Glomerular visceral epithelial cell (primary cell): ENCODE data around the gene CNTNAP2.
"Not testable (repeated sequence)": the region's sequence is repeated elsewhere in the genome, so short reads cannot be mapped to it uniquely, and the experiment has no call there.

Experiments used
- DNase-seq: peaks from one replicate; pipeline ENCODE4 v3.0.0-alpha.2; 2016; ENCODE audit errors: extremely low spot score

The CNTNAP2 gene

DNA sequence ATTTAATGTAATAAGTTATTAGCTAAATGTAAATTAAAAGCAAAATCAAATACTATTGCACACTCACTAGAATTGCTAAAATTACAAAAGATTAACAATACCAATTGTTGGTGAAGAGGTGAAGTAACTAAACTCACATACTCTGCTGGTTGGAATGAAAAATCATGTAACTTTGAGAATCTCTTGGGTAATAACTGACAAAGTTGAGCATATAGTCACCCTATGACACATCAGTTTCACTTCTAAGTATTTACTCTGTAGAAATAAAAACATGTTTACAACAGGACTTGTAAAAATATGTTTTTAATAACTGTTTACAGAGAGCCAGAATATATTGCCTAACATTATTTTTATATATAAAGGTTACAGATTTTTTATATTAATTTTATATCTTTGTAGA, 33.6 kb downstream of the CNTNAP2 start:
- DNase-seq = no peak

DNA sequence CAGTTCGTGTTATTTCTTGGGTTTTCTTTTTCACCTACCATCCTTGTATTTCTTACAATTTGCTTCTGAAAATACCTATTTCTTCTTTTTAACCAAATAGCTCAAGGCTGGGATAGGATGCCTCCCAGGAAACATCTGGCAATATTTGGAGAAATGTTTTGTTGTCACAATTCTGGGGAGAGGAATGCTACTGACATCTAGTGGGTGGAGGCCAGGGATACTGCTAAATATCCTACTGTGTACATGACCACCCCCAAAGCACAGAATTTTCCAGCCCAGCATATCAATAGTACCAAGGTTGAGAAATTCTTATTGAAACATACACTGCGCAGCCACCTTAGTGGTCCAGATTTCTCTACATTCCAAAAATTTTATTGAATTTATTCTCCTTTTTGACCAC, 55.5 kb downstream of the CNTNAP2 start:
- no peak for DNase-seq

DNA sequence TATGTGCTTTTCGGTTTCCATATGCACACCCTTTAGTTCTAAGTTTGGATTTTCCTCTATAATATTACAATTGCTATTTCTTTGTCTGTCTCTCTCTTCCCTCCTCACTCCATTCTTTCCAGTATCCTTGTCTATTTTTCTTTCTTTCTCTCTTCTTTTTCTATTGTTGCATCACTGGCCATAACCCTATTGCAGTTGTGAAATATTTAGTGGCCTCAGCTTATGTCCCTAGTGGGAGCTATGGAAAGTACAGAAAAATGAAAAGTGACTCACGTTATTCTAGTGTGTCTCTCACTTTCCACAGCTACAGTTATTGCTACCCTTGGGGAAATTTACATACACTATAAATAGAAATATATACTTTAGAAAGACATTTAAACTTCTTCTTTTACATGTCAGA, 59.1 kb downstream of the CNTNAP2 start:
- DNase-seq = no peak

DNA sequence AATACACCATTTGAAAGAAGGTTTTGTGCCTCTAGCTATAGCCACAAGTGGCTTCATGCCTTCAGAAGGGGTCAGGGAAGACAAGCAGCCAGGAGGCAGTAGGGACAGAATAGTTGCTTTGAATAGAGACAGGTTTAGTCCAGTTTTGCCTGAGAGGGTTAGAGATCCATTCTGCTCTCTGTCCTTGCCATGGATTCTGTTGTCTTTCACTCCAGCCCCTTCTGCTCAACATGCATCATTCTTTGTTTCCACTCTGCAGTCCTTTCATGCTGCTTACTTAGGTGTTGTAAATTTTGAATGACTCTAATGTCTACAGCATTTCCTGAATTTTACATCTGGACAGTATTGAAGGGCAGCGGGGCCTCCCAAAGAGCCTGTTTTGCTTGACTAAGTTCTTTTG, 60.3 kb downstream of the CNTNAP2 start:
- DNase-seq = no peak

DNA sequence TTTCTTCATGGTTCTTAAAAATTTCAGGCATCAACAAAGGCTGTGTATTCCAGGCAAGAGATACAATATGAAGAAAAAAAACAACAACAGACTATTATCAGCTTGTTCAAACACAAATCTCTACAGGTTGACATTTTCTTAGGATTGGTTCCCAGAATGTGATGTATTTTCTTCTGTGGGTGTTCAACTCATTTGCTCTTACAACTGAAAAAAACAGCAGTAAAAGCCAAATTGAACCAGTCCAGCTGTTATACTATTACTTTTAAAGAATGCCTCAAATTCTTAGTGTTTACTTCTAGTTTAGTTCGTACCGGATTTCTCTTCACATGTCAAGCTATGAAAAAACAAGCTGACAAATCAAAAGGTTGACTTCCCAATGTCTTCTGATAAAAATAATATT, 60.7 kb downstream of the CNTNAP2 start:
- no peak for DNase-seq

DNA sequence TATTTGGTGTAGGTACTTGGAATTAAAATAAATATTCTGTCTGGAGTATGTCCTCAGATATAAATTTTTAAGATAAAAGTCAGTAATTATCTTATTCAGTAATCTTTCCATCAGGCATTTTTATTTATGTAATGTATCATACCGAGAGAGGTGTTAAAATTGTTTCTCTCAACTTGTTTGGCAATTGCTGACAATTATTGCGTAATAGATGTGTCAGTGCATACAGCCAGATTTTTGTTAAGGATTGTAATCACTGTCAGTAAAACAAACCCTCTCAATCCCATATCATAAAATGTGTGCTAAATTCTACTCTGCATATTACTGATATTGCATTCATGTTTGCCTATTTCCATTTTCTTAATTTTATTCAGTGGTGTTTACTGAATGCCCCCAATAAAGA, 69.2 kb downstream of the CNTNAP2 start:
- DNase-seq = no peak

DNA sequence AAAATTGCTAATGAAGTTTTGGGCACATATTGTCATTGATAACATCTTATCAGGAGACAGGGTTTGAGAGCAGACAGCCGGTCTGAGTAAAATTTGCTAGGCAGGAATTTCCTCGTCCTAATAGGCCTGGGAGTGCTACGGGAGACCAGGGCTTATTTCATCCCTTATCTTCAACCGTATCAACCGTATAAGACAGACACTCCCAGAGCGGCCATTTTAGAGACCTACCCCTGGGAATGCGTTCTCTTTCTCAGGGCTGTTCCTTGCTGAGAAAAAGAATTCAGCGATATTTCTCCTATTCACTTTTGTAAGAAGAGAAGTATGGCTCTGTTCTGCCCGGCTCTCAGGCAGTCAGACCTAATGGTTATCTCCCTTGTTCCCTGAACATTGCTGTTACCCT, 74.8 kb downstream of the CNTNAP2 start:
- not testable (repeated sequence) for DNase-seq

DNA sequence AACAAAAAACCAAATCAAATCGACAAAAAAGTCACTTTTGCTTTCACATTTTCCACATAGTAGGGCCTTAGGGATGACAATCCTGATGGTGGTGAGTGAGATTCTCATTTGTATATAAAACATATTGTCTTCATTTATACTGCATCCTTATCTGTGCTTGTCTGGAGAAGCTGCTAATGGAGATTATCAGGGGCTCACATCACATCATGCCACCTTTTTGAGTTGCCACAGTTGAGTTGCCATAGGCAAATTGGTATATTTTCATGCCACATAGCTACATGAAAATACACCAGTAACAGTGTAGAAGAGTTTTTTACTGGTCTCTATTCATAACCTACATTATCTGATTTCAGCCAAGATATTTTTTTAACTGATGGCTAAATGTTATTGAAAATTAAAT, 85.3 kb downstream of the CNTNAP2 start:
- no peak for DNase-seq

DNA sequence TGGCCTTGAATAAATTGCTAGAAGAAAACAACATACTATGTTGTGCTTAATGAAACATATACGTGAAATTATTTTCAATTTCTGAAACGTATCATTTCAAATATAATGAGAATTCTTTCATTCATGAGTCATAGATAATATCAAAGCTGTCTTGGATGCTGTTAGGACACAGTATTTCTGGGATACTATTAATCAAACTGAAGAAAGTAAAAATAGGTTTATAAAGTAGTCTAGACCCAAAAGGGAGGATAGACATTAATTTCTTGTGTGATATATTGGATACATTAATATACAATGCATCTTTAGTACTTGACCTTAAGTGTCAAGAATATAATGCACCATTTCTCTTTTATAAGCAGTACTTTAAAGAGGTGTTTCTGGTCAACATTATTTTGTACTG, 89.7 kb downstream of the CNTNAP2 start:
- DNase-seq = no peak

DNA sequence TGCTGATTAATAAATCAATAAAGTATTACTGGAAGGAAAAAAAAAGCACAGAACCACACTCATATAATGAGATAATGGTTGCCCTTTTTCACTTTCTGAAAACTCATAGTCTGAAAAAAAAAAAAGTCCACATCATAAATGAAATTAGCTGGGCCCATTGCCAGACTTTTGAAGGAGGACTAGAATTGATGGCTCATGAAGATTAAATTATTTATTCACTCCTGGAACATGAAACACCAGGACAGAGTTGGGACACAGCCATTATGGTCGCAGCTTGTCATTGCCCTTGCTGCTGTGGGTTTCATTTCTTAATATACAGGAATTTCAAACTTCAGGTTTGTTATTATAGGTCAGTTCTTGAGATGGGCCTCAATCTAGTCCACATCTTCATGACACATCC, 91.9 kb downstream of the CNTNAP2 start:
- DNase-seq = no peak

DNA sequence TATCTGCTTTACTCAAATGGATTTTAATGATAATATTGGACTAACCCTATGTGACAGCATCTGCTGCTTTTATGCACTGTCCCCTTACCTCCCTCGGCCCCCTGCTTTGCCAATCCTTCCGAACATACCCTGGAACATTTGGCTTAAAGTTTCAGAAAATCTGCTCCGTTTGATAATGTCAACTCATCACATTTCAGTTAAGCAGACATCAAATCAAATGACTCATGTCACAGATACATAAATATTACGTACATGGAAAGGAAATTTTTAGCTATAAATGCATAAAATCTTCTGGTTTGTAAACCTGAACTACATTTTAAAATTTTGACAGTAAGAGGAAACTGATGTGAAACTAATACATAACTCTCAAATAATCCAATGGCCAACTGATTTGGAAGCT, 98.2 kb downstream of the CNTNAP2 start:
- DNase-seq = no peak

DNA sequence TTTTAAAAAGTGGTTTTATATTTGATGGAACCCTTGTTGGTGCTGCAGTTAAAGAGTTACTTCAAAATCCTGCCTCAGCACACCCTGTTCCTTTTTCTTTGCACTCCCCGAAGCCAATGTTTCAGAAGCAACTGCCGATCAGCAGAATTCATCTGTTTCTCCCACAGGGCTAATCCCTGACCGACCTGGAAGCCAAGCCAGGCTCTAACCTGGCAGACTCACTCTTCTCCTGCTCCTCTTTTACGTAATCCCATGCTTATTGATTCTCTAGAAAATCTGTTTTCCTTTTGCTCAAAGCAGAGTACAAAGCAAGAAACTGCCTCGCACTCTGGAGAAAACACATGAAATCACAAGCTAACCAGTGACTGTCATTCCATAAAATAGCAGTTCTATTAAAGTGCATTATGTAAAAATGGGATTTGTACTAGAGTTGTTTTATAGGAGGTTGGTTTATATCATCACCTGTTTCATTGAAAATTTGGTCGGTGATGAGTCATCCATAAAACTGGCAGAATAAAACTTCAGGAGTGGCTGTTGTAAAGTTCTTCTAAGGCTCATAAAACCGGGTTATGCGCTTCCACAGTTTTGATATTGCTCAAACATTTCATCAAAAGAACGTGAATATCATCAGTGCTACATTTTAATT, 99.9 kb downstream of the CNTNAP2 start:
- no peak for DNase-seq

DNA sequence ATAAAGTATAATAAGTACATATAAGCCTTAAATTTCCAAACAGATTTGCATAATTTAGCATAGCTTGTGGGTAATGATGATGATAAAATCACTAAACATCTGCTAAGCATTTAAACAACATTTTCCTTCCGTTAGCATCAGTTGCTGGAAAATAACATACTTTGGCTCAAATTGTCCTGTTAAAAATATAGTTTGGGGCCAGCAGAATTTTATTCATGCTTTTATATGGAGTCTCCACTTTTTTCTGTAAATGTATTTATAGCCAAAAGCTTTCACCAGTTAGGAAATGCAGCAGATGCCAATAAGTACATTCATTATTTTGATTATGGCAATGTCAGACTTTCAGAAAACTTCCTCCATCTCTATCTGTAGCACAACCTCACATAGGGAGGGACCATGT, 107.2 kb downstream of the CNTNAP2 start:
- DNase-seq = no peak

DNA sequence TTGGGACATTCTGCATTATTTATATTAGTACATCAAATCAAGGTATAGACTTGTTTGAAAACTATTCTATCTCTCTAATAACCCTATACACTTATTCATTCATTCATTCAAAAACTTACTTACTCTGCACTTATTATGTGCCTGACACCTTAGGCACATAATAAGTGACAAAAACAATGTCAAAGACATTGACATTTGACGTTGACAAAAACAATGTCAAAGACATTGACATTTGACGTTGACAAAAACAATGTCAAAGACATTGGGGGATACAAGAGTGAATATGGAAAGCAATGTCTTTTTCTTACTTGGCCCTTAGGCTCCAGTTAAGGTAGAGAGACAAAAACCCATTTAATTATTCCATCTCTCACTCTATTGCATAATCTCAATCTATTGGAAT, 116.0 kb downstream of the CNTNAP2 start:
- DNase-seq = no peak

DNA sequence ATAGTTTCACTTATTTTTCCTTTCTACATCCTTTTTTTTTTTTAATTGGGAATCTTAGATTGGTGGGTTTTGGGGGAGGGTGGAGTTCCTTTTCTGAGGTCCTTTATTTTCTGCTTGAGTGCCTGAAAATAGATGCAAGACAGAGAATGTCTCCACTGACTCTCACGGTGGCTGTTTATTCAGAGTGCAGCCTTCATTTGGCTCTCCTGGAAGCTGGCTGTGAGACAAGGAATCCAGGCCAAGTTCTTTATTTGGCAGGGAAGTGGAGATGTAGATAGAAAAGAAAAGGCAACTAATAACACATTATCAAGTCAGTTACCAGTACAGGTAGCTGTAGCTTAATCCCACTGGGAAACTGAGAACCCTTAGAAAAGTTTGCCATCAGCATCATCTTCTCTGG, 118.6 kb downstream of the CNTNAP2 start:
- no peak for DNase-seq

DNA sequence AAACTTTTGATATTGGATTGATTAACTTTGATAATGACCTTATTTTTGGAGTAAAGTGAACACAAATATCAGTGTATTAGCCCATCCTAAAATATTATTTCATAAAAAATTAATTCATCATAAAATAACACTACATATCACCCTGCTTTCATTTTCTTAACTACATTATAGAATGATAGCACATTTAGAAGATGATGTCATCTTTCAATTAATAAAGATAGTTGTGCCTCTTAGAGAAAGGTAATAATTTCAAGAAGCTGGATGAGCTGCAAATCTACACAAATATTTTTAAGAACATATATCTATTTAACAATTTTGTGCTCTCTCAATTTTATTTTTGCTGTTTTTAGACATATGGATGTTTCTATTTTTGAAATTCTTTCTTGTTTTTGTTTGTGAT, 126.1 kb downstream of the CNTNAP2 start:
- no peak for DNase-seq

DNA sequence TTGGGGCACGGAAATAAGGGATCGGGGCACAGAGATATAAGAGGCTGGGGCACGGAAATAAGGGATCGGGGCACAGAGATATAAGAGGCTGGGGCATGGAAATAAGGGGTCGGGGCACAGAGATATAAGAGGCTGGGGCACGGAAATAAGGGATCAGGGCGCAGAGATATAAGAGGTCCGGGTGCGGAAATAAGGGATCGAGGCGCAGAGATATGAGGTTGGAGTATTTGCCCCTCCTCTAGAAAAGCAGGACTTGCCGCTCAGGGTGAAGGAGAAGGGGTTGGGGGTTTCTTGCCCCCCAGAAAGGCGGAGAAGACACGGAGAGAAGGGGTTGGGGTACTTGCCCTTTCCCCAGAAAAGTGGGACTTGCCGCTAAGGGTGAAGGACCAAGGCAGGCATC, 131.4 kb downstream of the CNTNAP2 start:
- DNase-seq = not testable (repeated sequence)

DNA sequence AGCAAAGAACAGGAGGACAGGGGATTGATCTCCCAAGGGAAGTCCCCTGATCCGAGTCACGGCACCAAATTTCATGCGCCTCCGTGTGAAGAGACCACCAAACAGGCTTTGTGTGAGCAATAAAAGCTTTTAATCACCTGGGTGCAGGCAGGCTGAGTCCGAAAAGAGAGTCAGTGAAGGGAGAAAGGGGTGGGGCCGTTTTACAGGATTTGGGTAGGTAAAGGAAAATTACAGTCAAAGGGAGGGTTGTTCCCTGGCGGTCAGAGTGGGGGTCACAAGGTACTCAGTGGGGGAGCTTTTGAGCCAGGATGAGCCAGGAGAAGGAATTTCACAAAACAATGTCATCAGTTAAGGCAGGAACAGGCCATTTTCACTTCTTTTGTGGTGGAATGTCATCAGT, 132.1 kb downstream of the CNTNAP2 start:
- not testable (repeated sequence) for DNase-seq

DNA sequence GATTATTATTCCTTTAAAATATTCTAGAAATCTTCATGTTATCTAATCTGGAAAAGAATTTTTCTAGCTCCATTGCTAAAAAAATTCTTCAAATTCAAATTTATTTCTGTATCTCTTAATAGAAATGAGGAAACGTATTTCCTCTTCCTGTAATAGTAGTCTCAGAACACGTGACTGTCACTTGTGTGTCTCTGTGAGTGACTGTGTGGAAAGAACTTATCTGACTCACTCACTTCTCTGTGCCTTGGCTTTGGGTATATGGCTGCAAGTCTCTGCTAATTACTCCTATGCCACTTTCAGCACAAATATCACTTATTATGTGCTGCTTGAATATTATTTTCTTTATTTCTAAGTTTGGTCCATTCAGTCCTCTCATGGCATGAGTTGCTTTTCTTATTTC, 132.7 kb downstream of the CNTNAP2 start:
- DNase-seq = no peak

DNA sequence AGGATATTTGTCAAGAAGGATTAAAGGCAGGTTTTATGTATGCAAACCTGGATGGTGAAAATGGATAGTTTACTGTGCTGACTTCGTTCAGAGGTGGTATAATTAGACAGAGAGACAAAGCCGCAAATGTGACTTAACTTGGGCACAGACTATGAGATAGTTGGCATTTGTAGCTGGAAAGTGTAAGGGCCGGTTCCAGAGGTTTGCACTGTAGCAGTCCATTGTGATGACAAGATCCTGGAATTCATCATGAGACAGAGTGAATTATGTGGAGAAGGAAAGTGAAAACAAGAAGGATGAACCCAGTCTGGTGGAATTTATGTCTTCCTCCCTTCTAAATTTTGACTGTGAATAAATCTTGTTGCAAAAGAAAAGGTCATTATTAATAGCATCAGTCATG, 139.0 kb downstream of the CNTNAP2 start:
- DNase-seq = no peak

DNA sequence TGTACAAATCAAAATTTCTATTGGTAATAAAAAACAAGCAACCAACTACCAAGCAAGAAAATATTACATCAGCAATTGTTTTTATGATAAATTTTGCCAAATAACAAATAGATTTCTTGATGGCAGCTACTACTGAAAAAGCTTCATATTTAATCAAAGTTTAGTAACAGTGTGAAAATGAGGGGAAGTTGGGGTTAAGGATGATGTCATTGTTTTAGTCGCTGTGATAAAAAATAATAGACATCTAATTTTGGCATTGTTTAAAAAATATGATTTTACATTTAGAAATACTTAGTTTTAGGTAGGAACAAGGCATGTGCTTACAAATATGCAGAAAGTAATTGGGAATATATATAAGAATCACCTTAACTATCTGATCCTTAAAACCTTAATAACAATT, 145.9 kb downstream of the CNTNAP2 start:
- no peak for DNase-seq

DNA sequence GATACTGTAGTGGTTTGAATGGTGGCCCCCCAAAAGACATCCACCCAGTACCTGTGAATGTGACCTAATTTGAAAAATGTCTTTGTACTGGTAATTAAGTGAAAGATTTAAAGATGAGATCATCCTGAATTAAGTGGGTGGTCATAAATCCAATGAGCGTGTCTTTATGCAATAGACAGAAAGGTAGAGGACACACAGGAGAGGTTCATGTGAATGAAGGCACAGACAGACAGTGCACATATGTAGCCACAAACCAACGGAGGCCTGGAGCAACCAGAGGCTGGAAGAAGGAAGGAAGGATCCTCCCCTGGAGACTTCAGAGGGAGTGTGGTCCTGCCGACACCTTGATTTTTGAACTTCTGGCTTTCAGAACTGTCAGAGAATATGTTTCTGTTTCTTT, 160.3 kb downstream of the CNTNAP2 start:
- DNase-seq = no peak

DNA sequence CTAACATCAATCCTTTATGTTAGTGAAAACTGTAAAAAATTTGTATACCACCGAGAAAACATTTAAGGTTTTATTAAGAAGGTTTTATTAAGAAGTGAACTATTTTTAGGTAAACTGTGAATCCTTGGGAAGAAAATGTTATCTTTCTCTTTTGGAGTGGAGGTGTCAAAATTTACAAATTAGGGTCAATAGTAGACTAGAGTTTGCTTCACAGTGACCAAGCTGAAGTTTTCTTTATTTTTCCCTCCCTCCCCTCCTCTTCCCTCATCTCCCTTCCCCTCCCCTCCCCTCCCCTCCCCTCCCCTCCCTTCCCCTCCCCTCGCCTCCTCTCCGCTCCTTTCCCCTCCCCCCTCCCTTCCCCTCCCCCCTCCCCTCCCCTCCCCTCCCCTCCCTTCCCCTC, 168.8 kb downstream of the CNTNAP2 start:
- no peak for DNase-seq

DNA sequence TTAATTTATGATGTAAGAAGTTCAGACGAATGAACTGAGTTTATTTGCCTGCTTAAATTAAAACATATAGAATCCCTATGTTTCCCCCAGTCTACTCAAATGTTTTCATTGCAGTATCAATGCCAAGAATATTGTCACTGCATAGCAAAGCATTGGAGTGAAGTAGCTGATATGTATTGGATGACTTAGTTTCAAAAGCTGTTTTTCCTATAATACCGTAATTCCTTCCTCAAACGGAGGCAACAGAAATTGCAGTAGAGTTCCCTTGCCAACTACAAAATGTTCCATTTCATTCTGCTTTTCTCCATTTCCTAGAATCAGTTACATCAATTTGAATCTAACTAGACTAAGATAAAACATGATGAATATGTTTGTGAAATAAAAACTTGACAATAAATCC, 174.1 kb downstream of the CNTNAP2 start:
- DNase-seq = no peak

DNA sequence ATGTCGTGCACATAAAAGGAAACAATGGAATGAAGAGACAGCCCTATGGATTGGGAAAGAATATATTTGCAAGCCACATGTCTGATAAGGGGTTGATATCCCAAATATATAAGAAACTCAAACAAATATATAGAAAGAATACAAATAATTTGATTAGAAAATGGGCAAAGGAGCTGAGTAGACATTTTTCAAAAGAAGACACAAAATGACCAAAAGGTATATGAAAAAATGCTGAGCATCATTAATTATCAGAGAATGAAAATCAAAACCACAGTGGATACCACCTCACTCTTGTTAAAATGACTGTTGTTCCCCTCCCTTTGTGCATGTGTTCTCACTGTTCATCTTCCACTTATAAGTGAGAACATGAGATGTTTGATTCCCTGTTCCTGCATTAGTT, 175.3 kb downstream of the CNTNAP2 start:
- no peak for DNase-seq
